ENCODE data around the gene WNT7A. TPM values are rescaled to one million over a fixed set of nuclear protein-coding genes. Genes with fewer than 3 reads are reported as not detected.

WNT7A gene
- total and polyA plus RNA-seq, 5 donors: not detected

DNA sequence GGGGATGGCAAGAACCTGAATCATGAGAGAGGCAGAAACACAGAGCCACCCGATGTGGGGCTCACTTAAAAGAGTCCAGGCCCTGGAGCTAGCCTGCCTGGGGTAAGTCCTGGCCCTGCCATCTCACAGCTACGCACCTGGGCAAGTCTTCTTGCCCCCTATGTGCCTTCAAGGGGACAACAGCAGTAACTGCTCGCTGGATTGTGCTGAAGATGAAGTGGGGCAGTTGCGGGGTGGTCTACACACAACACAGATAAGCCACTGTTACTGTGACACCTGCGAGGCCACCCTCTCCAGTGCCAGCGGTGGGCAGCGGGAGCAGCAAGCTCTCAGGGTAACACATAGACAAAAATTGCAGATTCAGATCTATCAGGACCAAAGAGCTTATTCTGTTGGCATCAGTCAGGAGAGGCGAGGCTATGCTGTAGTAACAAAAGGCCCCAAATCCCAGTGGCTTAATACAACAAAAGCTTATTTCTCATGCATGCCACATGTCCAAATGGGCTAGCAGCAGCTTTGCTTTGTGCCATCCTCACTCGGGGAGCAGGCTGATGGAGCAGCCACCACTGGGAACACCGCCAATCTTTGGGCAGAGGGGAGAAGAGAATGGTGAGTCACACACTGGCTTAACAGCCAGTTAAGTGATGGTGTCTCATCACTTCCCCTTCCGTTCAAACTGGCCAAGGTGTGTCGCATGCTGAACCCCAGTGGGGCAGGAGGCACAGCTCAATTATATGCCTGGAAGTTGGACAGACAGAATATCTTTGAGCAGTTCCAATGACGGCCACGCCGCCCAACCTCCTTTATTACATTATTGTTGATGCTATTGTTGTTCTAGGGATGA, 78.3 kb downstream of the WNT7A start:
- H3K4me3 ChIP-seq (ENCODE audit: low read length): no peak overlapping the region
- intact Hi-C loops (cut with DNase I): no loop called here
- H3K27ac ChIP-seq (ENCODE audit: low read length): no peak overlapping the region
- WGBS: 82% methylated on average over 15 of the region's 15 CpGs
- DNase-seq: no peak
- no peaks in the 10 kb centered on the region for H3K27me3 ChIP-seq (ENCODE audit: control insufficient read depth, insufficient read depth)
- H3K9me3 ChIP-seq (ENCODE audit: control insufficient read depth, low read length): no peaks in the 10 kb centered on the region
- H3K4me1 ChIP-seq (ENCODE audit: control insufficient read depth, insufficient read depth, low read length): no peaks in the 10 kb centered on the region
- no peak for ATAC-seq

- ATAC-seq: no peak
- WGBS: 83% methylated on average over 6 of the region's 6 CpGs
- H3K9me3 ChIP-seq (ENCODE audit: control insufficient read depth, low read length): no peaks in the 10 kb centered on the region
- H3K4me3 ChIP-seq (ENCODE audit: low read length): no peak overlapping the region
- H3K27me3 ChIP-seq (ENCODE audit: control insufficient read depth, insufficient read depth): no peaks in the 10 kb centered on the region
- intact Hi-C loops (cut with DNase I): no loop called here
- no peaks in the 10 kb centered on the region for H3K4me1 ChIP-seq (ENCODE audit: control insufficient read depth, insufficient read depth, low read length)
- no peak overlapping the region for H3K27ac ChIP-seq (ENCODE audit: low read length)
- DNase-seq: no peak
Measured at GRCh38 chr3:13800064-13800463, 79.8 kb downstream of the WNT7A start.

GRCh38 chr3:13798401-13798800, 81.5 kb downstream of the WNT7A start:
- H3K4me3 ChIP-seq (ENCODE audit: low read length): no peak overlapping the region
- no peak for DNase-seq
- H3K4me1 ChIP-seq (ENCODE audit: control insufficient read depth, insufficient read depth, low read length): no peaks in the 10 kb centered on the region
- H3K27ac ChIP-seq (ENCODE audit: low read length): no peak overlapping the region
- no peaks in the 10 kb centered on the region for H3K27me3 ChIP-seq (ENCODE audit: control insufficient read depth, insufficient read depth)
- intact Hi-C loops (cut with DNase I): no loop called here
- WGBS: 78% methylated on average over 11 of the region's 11 CpGs
- ATAC-seq: no peak
- no peaks in the 10 kb centered on the region for H3K9me3 ChIP-seq (ENCODE audit: control insufficient read depth, low read length)

DNA sequence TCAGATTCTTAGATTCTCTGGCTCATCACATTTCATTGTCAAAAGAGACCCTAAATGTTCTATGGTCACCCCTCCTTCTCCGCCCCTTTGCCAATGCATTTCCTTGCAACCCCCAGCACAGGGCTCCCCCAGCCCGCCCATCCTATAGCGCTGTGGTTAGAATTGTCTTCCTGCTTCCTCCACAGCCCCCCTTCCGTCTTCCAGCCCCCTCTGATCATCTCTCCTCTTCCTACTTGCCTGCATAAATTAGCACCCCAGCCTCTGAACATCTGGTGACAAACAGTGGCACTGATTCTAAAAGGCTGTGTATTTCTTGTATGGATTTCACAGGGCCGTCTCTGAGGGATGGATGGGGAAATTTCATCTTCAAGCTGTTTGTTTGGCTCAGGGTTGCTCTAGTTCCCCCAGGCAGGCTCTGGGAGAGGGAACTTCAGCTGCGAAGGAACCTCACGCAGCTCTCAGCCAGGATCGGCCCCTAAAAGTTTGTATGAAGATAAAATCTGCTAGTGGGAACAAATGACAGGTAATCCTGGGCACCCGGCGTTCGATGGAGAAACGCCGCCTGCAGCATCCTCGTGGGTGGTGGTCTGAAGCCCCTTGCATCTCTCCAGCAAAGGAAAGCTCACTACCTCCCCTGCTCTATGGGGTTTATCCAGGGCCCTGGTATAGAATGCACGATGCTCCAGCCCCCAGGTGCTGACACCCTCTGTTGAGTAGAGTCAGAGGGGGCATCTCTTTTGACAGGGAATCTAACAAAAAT, 83.0 kb downstream of the WNT7A start:
- WGBS: 54% methylated on average over 15 of the region's 15 CpGs
- intact Hi-C loops (cut with DNase I): no loop called here
- no peak overlapping the region for H3K4me3 ChIP-seq (ENCODE audit: low read length)
- no peak for DNase-seq
- H3K27me3 ChIP-seq (ENCODE audit: control insufficient read depth, insufficient read depth): no peaks in the 10 kb centered on the region
- ATAC-seq: no peak
- H3K27ac ChIP-seq (ENCODE audit: low read length): no peak overlapping the region
- no peaks in the 10 kb centered on the region for H3K9me3 ChIP-seq (ENCODE audit: control insufficient read depth, low read length)
- no peaks in the 10 kb centered on the region for H3K4me1 ChIP-seq (ENCODE audit: control insufficient read depth, insufficient read depth, low read length)

GRCh38 chr3:13795816-13796215, 84.1 kb downstream of the WNT7A start:
- 67% methylated on average over 17 of the region's 17 CpGs for WGBS
- Histone ChIP-seq H3K27me3 (ENCODE audit: control insufficient read depth, insufficient read depth) (no peaks in the 10 kb centered on the region), H3K4me3 (ENCODE audit: low read length) (no peak overlapping the region), H3K9me3 (ENCODE audit: control insufficient read depth, low read length) (no peaks in the 10 kb centered on the region), H3K4me1 (ENCODE audit: control insufficient read depth, insufficient read depth, low read length) (no peaks in the 10 kb centered on the region), H3K27ac (ENCODE audit: low read length) (no peak overlapping the region)
- intact Hi-C loops (cut with DNase I): no loop called here
- no peak for ATAC-seq
- DNase-seq: no peak

GRCh38 chr3:13794322-13794721, 85.5 kb downstream of the WNT7A start:
- no peaks in the 10 kb centered on the region for H3K27me3 ChIP-seq (ENCODE audit: control insufficient read depth, insufficient read depth)
- H3K4me3 ChIP-seq (ENCODE audit: low read length): no peak overlapping the region
- ATAC-seq: no peak
- intact Hi-C loops (cut with DNase I): no loop called here
- 89% methylated on average over 9 of the region's 9 CpGs for WGBS
- no peak overlapping the region for H3K27ac ChIP-seq (ENCODE audit: low read length)
- DNase-seq: no peak
- H3K9me3 ChIP-seq (ENCODE audit: control insufficient read depth, low read length): no peaks in the 10 kb centered on the region
- H3K4me1 ChIP-seq (ENCODE audit: control insufficient read depth, insufficient read depth, low read length): no peaks in the 10 kb centered on the region

DNA sequence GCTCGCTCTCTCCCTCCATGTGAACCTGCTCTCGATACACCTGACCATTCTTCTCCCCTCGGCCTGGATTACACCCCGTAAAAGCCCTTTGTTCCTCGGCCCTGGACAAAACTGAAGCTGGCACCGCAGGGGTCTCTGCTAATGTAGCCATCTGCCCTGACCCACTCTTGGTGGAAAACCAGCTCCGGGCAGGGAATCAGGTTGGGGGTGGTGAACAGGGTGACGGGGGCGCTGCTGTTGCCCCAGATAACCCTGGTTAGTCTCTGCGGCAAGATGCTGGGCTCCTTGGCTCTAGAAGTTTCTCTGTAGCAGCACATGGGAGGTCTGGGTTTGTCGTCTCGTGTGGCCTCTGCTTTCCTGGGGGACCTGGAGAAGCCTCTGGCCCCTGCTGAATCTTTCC, 86.4 kb downstream of the WNT7A start:
- intact Hi-C loops (cut with DNase I): no loop called here
- no peak for ATAC-seq
- no peak for DNase-seq
- H3K4me1 ChIP-seq (ENCODE audit: control insufficient read depth, insufficient read depth, low read length): no peaks in the 10 kb centered on the region
- 76% methylated on average over 12 of the region's 12 CpGs for WGBS
- H3K4me3 ChIP-seq (ENCODE audit: low read length): no peak overlapping the region
- no peaks in the 10 kb centered on the region for H3K27me3 ChIP-seq (ENCODE audit: control insufficient read depth, insufficient read depth)
- H3K27ac ChIP-seq (ENCODE audit: low read length): no peak overlapping the region
- no peaks in the 10 kb centered on the region for H3K9me3 ChIP-seq (ENCODE audit: control insufficient read depth, low read length)

- WGBS: 52% methylated on average over 29 of the region's 29 CpGs
- intact Hi-C loops (cut with DNase I): no loop called here
- DNase-seq (no peak), ATAC-seq (no peak)
- Histone ChIP-seq H3K4me1 (ENCODE audit: control insufficient read depth, insufficient read depth, low read length) (no peaks in the 10 kb centered on the region), H3K27ac (ENCODE audit: low read length) (no peak overlapping the region), H3K4me3 (ENCODE audit: low read length) (no peak overlapping the region), H3K9me3 (ENCODE audit: control insufficient read depth, low read length) (no peaks in the 10 kb centered on the region), H3K27me3 (ENCODE audit: control insufficient read depth, insufficient read depth) (no peaks in the 10 kb centered on the region)
Measured at GRCh38 chr3:13792512-13793371, 87.1 kb downstream of the WNT7A start.

DNA sequence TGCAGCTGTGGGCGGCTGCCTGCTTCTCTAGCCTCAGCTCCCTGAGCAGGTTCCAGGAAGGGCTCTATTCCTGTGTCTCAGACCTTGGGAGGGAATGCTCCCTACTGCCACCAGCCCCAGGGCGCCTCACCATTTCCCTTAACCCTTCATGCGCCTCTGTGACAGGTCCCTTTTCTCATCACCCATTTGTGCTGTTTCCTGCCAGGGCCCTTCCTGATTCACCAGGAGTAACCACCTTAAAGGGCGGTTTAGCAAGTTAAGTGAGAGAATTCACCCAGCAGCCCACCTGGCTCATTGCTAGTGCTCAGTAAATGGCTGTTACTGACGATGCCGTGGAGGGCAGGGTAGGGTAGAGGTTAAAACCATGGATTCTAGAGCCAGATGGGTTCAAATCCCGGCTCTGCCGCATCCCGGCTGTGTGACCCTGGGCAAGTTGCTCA, 87.8 kb downstream of the WNT7A start:
- ATAC-seq (no peak), DNase-seq (no peak)
- H3K27me3 ChIP-seq (ENCODE audit: control insufficient read depth, insufficient read depth): no peaks in the 10 kb centered on the region
- no peaks in the 10 kb centered on the region for H3K9me3 ChIP-seq (ENCODE audit: control insufficient read depth, low read length)
- H3K27ac ChIP-seq (ENCODE audit: low read length): no peak overlapping the region
- 64% methylated on average over 9 of the region's 9 CpGs for WGBS
- no peaks in the 10 kb centered on the region for H3K4me1 ChIP-seq (ENCODE audit: control insufficient read depth, insufficient read depth, low read length)
- intact Hi-C loops (cut with DNase I): no loop called here
- H3K4me3 ChIP-seq (ENCODE audit: low read length): no peak overlapping the region

GRCh38 chr3:13791198-13792050, 88.4 kb downstream of the WNT7A start:
- Histone ChIP-seq H3K4me1 (ENCODE audit: control insufficient read depth, insufficient read depth, low read length) (no peaks in the 10 kb centered on the region), H3K4me3 (ENCODE audit: low read length) (no peak overlapping the region), H3K9me3 (ENCODE audit: control insufficient read depth, low read length) (no peaks in the 10 kb centered on the region), H3K27me3 (ENCODE audit: control insufficient read depth, insufficient read depth) (no peaks in the 10 kb centered on the region), H3K27ac (ENCODE audit: low read length) (no peak overlapping the region)
- DNase-seq (no peak), ATAC-seq (no peak)
- WGBS: 63% methylated on average over 14 of the region's 14 CpGs
- intact Hi-C loops (cut with DNase I): no loop called here

All from right cardiac atrium (tissue), 5 donors.